PC-9 (cell line): ENCODE results near the gene PLPP1.

Source experiments
- CTCF ChIP-seq: fragments of 200-600 bp; sonication (generic); conservative IDR thresholded peaks from 2 replicates; pipeline ENCODE4 v1.6.1; 2017; ENCODE audit warnings: mixed run types, antibody characterized with exemption, mild to moderate bottlenecking, moderate library complexity
- EZH2 ChIP-seq: fragments of 200-600 bp; sonication (generic); IDR thresholded peaks from 2 replicates; pipeline ENCODE4 v1.8.0; 2017; ENCODE audit warnings: antibody characterized with exemption, low read depth

GRCh38 chr5:55385227-55385626 is 149.5 kb downstream of the PLPP1 start:
- TF ChIP-seq CTCF (no peak), EZH2 (no peak)
